ENCODE results near the gene MRPS9. TPM values are rescaled to one million over a fixed set of nuclear protein-coding genes. Genes with fewer than 3 reads are reported as not detected.

The MRPS9 gene
- polyA plus RNA-seq, 1 donor (not counting 4 experiments of a cell fraction or from before 2014, with no cell fraction given): 33.3 TPM

GRCh38 chr2:105126336-105126735, 88.5 kb downstream of the MRPS9 start:
- FAIRE-seq: no peak
- H4K20me1 ChIP-seq (ENCODE audit: control insufficient read depth, extremely low read depth, insufficient read depth, low read length): no peaks in the 10 kb centered on the region
- H3K4me3 ChIP-seq (ENCODE audit: control insufficient read depth in 2 of 3, extremely low read depth in 1 of 3, insufficient read depth in 2 of 3, low read depth in 1 of 3, low read length in 3 of 3): no peak overlapping the region
- H3K4me1 ChIP-seq (ENCODE audit: control insufficient read depth, extremely low read depth, insufficient read depth, low read length): no peaks in the 10 kb centered on the region
- H2AFZ ChIP-seq (ENCODE audit: control insufficient read depth, low read length): no peak overlapping the region
- no peak for DNase-seq (ENCODE audit: low read depth, low spot score)
- no peaks in the 10 kb centered on the region for H3K79me2 ChIP-seq (ENCODE audit: control insufficient read depth, insufficient read depth, low read length)
- H3K4me2 ChIP-seq (ENCODE audit: control insufficient read depth, extremely low read depth, insufficient read depth, low read depth, low read length): no peak overlapping the region
- dilution Hi-C loops (cut with MboI; ENCODE audit: extremely low pct_ligation_motif_present, low sequenced_read_pairs): no loop called here
- H3K27ac ChIP-seq (ENCODE audit: control insufficient read depth, insufficient read depth, low read length): no peak overlapping the region
- TF ChIP-seq CTCF (optimal IDR thresholded peaks at IDR 0.05 in 1 of 3, IDR thresholded peaks at IDR 0.05 in 1 of 3, conservative IDR thresholded peaks at IDR 0.05 in 1 of 3; ENCODE audit: extremely low read depth in 1 of 3, insufficient read depth in 2 of 3, low read length in 3 of 3) (no peak), EZH2 (IDR thresholded peaks at IDR 0.05; ENCODE audit: low read length) (no peak)
- no peaks in the 10 kb centered on the region for H3K9me3 ChIP-seq (ENCODE audit: control insufficient read depth, low read depth, low read length)
- H3K36me3 ChIP-seq (ENCODE audit: control insufficient read depth in 2 of 2, extremely low read depth in 1 of 2, insufficient read depth in 2 of 2, low read length in 2 of 2): no peaks in the 10 kb centered on the region
- no peak overlapping the region for H3K9ac ChIP-seq (ENCODE audit: control insufficient read depth, extremely low read depth, insufficient read depth, low read length)
- no peaks in the 10 kb centered on the region for H3K9me1 ChIP-seq (ENCODE audit: control insufficient read depth, extremely low read depth, insufficient read depth, low read length)
- no peaks in the 10 kb centered on the region for H3K27me3 ChIP-seq (ENCODE audit: control insufficient read depth, extremely low read depth, insufficient read depth, low read length)

GRCh38 chr2:105127289-105127915, 89.5 kb downstream of the MRPS9 start:
- DNase-seq (ENCODE audit: low read depth, low spot score) (no peak), FAIRE-seq (no peak)
- H3K27ac ChIP-seq (ENCODE audit: control insufficient read depth, insufficient read depth, low read length): no peak overlapping the region
- dilution Hi-C loops (cut with MboI; ENCODE audit: extremely low pct_ligation_motif_present, low sequenced_read_pairs): no loop called here
- no peaks in the 10 kb centered on the region for H3K36me3 ChIP-seq (ENCODE audit: control insufficient read depth in 2 of 2, extremely low read depth in 1 of 2, insufficient read depth in 2 of 2, low read length in 2 of 2)
- no peak overlapping the region for H2AFZ ChIP-seq (ENCODE audit: control insufficient read depth, low read length)
- no peaks in the 10 kb centered on the region for H3K79me2 ChIP-seq (ENCODE audit: control insufficient read depth, insufficient read depth, low read length)
- H3K9me3 ChIP-seq (ENCODE audit: control insufficient read depth, low read depth, low read length): no peaks in the 10 kb centered on the region
- H3K4me2 ChIP-seq (ENCODE audit: control insufficient read depth, extremely low read depth, insufficient read depth, low read depth, low read length): no peak overlapping the region
- H3K9me1 ChIP-seq (ENCODE audit: control insufficient read depth, extremely low read depth, insufficient read depth, low read length): no peaks in the 10 kb centered on the region
- no peak overlapping the region for H3K9ac ChIP-seq (ENCODE audit: control insufficient read depth, extremely low read depth, insufficient read depth, low read length)
- TF ChIP-seq EZH2 (IDR thresholded peaks at IDR 0.05; ENCODE audit: low read length): no peak
- no peak for TF ChIP-seq CTCF (optimal IDR thresholded peaks at IDR 0.05 in 1 of 3, IDR thresholded peaks at IDR 0.05 in 1 of 3, conservative IDR thresholded peaks at IDR 0.05 in 1 of 3; ENCODE audit: extremely low read depth in 1 of 3, insufficient read depth in 2 of 3, low read length in 3 of 3)
- no peaks in the 10 kb centered on the region for H3K4me1 ChIP-seq (ENCODE audit: control insufficient read depth, extremely low read depth, insufficient read depth, low read length)
- H3K4me3 ChIP-seq (ENCODE audit: control insufficient read depth in 2 of 3, extremely low read depth in 1 of 3, insufficient read depth in 2 of 3, low read depth in 1 of 3, low read length in 3 of 3): no peak overlapping the region
- H3K27me3 ChIP-seq (ENCODE audit: control insufficient read depth, extremely low read depth, insufficient read depth, low read length): no peaks in the 10 kb centered on the region
- H4K20me1 ChIP-seq (ENCODE audit: control insufficient read depth, extremely low read depth, insufficient read depth, low read length): no peaks in the 10 kb centered on the region
